Coronary artery (tissue), 2 donors: ENCODE data around the gene ADGRL3.

Experiments used
- DNase-seq: peaks from one replicate; pipeline ENCODE4 v3.0.0-alpha.2; 2017; ENCODE audit warnings: low spot score
- H3K27ac ChIP-seq, 2 donors: fragments of 200-600 bp; sonication (generic); one replicate each; pipeline ENCODE4 v1.5.1; 2016 to 2019
- H3K4me3 ChIP-seq: fragments of 200-600 bp; sonication (generic); 2 replicates; pipeline ENCODE4 v1.5.1; 2016; ENCODE audit warnings: mild to moderate bottlenecking, moderate library complexity
- CTCF ChIP-seq: fragments of 200-600 bp; sonication (generic); IDR thresholded peaks from one replicate; pipeline ENCODE4 v1.5.1; 2019; ENCODE audit warnings: antibody characterized with exemption

ADGRL3 gene

GRCh38 chr4:61239250-61239649, 39.1 kb downstream of the ADGRL3 start:
- Histone ChIP-seq H3K27ac (no peak overlapping the region), H3K4me3 (no peak overlapping the region)
- DNase-seq, result no peak
- no peak for TF ChIP-seq CTCF

DNA sequence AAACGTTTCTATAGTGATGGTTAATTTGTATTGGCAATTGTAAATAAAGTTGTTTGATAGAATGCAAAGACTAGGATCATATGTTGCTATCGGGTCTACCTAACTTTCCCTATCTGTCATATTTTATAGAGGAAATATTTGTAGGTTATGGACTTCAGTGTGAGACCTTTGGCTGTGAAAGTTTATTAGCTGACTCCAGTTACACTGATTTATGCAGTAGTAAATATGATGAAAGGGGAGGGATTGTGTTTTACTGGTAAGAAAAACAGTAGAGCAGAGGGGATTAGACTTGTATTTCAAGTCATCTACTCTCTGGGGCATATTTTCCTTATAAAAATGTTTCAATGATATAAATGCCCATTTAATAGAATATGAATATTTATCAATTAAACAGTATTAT, 43.8 kb downstream of the ADGRL3 start:
- H3K27ac ChIP-seq, result no peak overlapping the region

DNA sequence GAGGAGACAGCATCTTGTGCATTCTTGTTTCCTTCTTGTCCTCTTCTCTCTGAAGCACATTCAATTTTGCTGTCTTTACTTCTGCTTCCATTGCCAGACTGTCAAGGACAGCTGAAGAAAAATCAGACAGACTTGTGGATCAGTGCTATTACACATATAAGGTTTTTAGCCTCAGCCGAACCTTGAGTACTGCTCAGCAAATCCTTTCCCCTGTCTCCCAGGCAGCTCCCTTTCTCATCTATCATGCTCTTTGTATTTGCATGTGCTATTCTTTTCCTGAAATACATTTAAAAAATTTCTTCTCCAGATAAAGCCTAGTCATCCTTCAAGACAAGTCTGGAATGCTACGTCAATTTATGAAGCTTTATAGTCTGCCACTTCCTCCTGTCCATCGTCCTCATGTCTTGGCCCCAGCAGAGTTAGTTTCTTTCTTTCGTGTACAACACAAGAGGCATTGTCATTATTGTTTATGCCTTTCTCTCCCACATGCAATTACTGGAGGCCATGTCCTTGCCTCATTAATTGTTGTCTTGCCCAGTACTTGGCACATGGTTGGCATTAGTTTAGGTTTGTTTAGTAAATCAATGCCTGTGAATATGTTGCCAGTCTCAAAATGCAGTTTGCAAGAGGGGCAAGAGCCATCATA, 45.1 kb downstream of the ADGRL3 start:
- Histone ChIP-seq H3K27ac (no peak overlapping the region), H3K4me3 (no peak overlapping the region)
- no peak for TF ChIP-seq CTCF
- no peak for DNase-seq

More for the DNA sequence above, 43.8 kb downstream of the ADGRL3 start:
- TF ChIP-seq CTCF, result no peak
- DNase-seq, result no peak
- H3K4me3 ChIP-seq, result no peak overlapping the region

- H3K4me3 ChIP-seq, result no peak overlapping the region
- no peak overlapping the region for H3K27ac ChIP-seq
- TF ChIP-seq CTCF, result no peak
- no peak for DNase-seq
Observed at GRCh38 chr4:61246034-61246433, 45.9 kb downstream of the ADGRL3 start.

DNA sequence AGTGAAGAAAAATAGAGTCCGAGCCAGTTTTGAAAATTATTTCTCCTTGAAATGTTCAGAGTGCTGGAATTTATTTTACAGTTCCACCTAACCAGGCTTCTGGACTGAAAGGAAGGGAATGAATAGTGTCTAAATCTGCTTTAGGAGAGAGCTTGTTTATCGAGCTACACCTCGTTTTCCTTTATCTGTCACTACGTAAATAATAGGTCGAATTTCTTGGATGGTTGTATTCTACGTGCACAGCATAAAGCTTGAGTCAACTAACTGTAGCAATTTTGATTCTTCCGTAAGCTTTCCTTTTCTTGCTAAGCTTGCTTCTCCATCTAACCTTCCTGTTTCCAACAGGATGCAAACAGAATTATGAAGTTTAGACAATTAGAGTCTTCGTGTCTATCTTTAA, 48.6 kb downstream of the ADGRL3 start:
- no peak for TF ChIP-seq CTCF
- Histone ChIP-seq H3K4me3 (no peak overlapping the region), H3K27ac (no peak overlapping the region)

GRCh38 chr4:61251129-61251528, 51.0 kb downstream of the ADGRL3 start:
- no peak overlapping the region for H3K4me3 ChIP-seq

More for the DNA sequence above, 48.6 kb downstream of the ADGRL3 start:
- DNase-seq, result no peak

More at GRCh38 chr4:61251129-61251528, 51.0 kb downstream of the ADGRL3 start:
- no peak for TF ChIP-seq CTCF
- no peak for DNase-seq
- H3K27ac ChIP-seq, result no peak overlapping the region
